ENCODE measurements around the gene ATP12A. TPM values are rescaled to one million over a fixed set of nuclear protein-coding genes. Genes with fewer than 3 reads are reported as not detected.
A peak's percentile ranks its signal among the peaks of the same experiment; 100 is the strongest.

ATP12A gene
- polyA plus RNA-seq (2013, experiment 1 of 2), result 0.08 TPM
- polyA plus RNA-seq (2013, experiment 2 of 2), result 0.12 TPM

GRCh38 chr13:24680258-24680920 is at the start of gene ATP12A:
ATP12A (plus strand) TSS chr13:24680408; CDS start chr13:24680744, 336 bp downstream.
- H3K14ac ChIP-seq (ENCODE audit: low read length), result no peak within 1 kb of the TSS
- peaks cover 10 to 11% of the 10 kb centered on the region in 2 donors for H3K4me1 ChIP-seq (ENCODE audit: control insufficient read depth in 2 of 2, insufficient read depth in 1 of 2, low read depth in 1 of 2, low read length in 2 of 2)
- no peaks in the 10 kb centered on the region for H3K9me3 ChIP-seq (replicated peaks in 1 of 2; ENCODE audit: control insufficient read depth in 2 of 2, insufficient read depth in 1 of 2, low read depth in 1 of 2, low read length in 2 of 2)
- peak within 1 kb of the TSS; percentile 40 for H3K23ac ChIP-seq (ENCODE audit: low read depth, low read length, poor library complexity)
- no peak within 1 kb of the TSS for H4K91ac ChIP-seq (ENCODE audit: low read depth, low read length, poor library complexity)
- H2BK5ac ChIP-seq (ENCODE audit: low read length), result no peak within 1 kb of the TSS
- H3K4me3 ChIP-seq (ENCODE audit: low read length in 2 of 2), result peak within 1 kb of the TSS; percentile 8 to 80
- peak within 1 kb of the TSS; percentile 26 for H2BK12ac ChIP-seq (ENCODE audit: low read length)
- DNase-seq (ENCODE audit: low spot score), result peak; percentile 46
- no peak within 1 kb of the TSS for H3K4ac ChIP-seq (ENCODE audit: low read length)
- no peaks in the 10 kb centered on the region for H3K36me3 ChIP-seq (replicated peaks in 1 of 2; ENCODE audit: control insufficient read depth in 2 of 2, insufficient read depth in 2 of 2, low read length in 2 of 2)
- H3K79me1 ChIP-seq (ENCODE audit: low read depth, low read length), result peaks cover 4% of the 10 kb centered on the region
- peak within 1 kb of the TSS; percentile 77 for H2AFZ ChIP-seq (ENCODE audit: low read length)
- no peak within 1 kb of the TSS for H3K27ac ChIP-seq (replicated peaks; ENCODE audit: low read length)
- peak within 1 kb of the TSS; percentile 83 for H3K9ac ChIP-seq (ENCODE audit: low read depth, low read length, poor library complexity)
- no peak within 1 kb of the TSS for H4K8ac ChIP-seq (ENCODE audit: low read depth, low read length)
- H2BK120ac ChIP-seq (ENCODE audit: low read depth, low read length), result no peak within 1 kb of the TSS
- H3K18ac ChIP-seq (ENCODE audit: low read length), result peak within 1 kb of the TSS; percentile 69
- H3K27me3 ChIP-seq (ENCODE audit: control insufficient read depth in 3 of 3, insufficient read depth in 3 of 3, low read depth in 1 of 3, low read length in 3 of 3), result peaks cover 2 to 64% (median 31%) of the 10 kb centered on the region in 3 experiments
- no CpG with 5 or more reads among the region's 75 CpGs for WGBS, 2 donors (ENCODE audit: extremely low coverage in 2 of 2, insufficient read length in 2 of 2, insufficient replicate concordance in 1 of 2)
- peak within 1 kb of the TSS; percentile 90 for H3K4me2 ChIP-seq (ENCODE audit: insufficient read depth, low read length, poor library complexity, severe bottlenecking)
- peak within 1 kb of the TSS; percentile 6 for H2AK5ac ChIP-seq (ENCODE audit: low read depth, low read length)
- no peak within 1 kb of the TSS for H2BK15ac ChIP-seq (ENCODE audit: low read length)

- H3K9ac ChIP-seq (ENCODE audit: low read depth, low read length, poor library complexity), result no peak overlapping the region
- WGBS, 2 donors (ENCODE audit: extremely low coverage in 2 of 2, insufficient read length in 2 of 2, insufficient replicate concordance in 1 of 2), result no CpG with 5 or more reads among the region's 13 CpGs
- H3K18ac ChIP-seq (ENCODE audit: low read length), result no peak overlapping the region
- no peak overlapping the region for H2BK15ac ChIP-seq (ENCODE audit: low read length)
- no peak overlapping the region for H4K8ac ChIP-seq (ENCODE audit: low read depth, low read length)
- no peak overlapping the region for H3K27ac ChIP-seq (replicated peaks; ENCODE audit: low read length)
- H2BK120ac ChIP-seq (ENCODE audit: low read depth, low read length), result no peak overlapping the region
- no peak overlapping the region for H3K14ac ChIP-seq (ENCODE audit: low read length)
- H3K4me2 ChIP-seq (ENCODE audit: insufficient read depth, low read length, poor library complexity, severe bottlenecking), result no peak overlapping the region
- DNase-seq (ENCODE audit: low spot score), result peak; percentile 55
- H4K91ac ChIP-seq (ENCODE audit: low read depth, low read length, poor library complexity), result no peak overlapping the region
- no peak overlapping the region for H2AK5ac ChIP-seq (ENCODE audit: low read depth, low read length)
- H3K36me3 ChIP-seq (replicated peaks in 1 of 2; ENCODE audit: control insufficient read depth in 2 of 2, insufficient read depth in 2 of 2, low read length in 2 of 2), result no peaks in the 10 kb centered on the region
- peaks cover 10 to 13% of the 10 kb centered on the region in 2 donors for H3K4me1 ChIP-seq (ENCODE audit: control insufficient read depth in 2 of 2, insufficient read depth in 1 of 2, low read depth in 1 of 2, low read length in 2 of 2)
- no peak overlapping the region for H2BK5ac ChIP-seq (ENCODE audit: low read length)
- H3K27me3 ChIP-seq (ENCODE audit: control insufficient read depth in 3 of 3, insufficient read depth in 3 of 3, low read depth in 1 of 3, low read length in 3 of 3), result no peaks in the 10 kb centered on the region
- no peak overlapping the region for H3K4me3 ChIP-seq (ENCODE audit: low read length in 2 of 2)
- no peaks in the 10 kb centered on the region for H3K79me1 ChIP-seq (ENCODE audit: low read depth, low read length)
- H3K4ac ChIP-seq (ENCODE audit: low read length), result no peak overlapping the region
- peak overlapping the region; percentile 63 for H2AFZ ChIP-seq (ENCODE audit: low read length)
- no peaks in the 10 kb centered on the region for H3K9me3 ChIP-seq (replicated peaks in 1 of 2; ENCODE audit: control insufficient read depth in 2 of 2, insufficient read depth in 1 of 2, low read depth in 1 of 2, low read length in 2 of 2)
- no peak overlapping the region for H2BK12ac ChIP-seq (ENCODE audit: low read length)
- no peak overlapping the region for H3K23ac ChIP-seq (ENCODE audit: low read depth, low read length, poor library complexity)
Measured at GRCh38 chr13:24630851-24631620, 49.2 kb upstream of the ATP12A start.

- Histone ChIP-seq H2AK5ac (ENCODE audit: low read depth, low read length) (no peak overlapping the region), H2BK120ac (ENCODE audit: low read depth, low read length) (no peak overlapping the region), H3K4me3 (ENCODE audit: low read length in 2 of 2) (no peak overlapping the region), H3K27ac (replicated peaks; ENCODE audit: low read length) (no peak overlapping the region), H2AFZ (ENCODE audit: low read length) (no peak overlapping the region), H3K79me1 (ENCODE audit: low read depth, low read length) (no peaks in the 10 kb centered on the region), H4K91ac (ENCODE audit: low read depth, low read length, poor library complexity) (no peak overlapping the region), H3K9me3 (replicated peaks in 1 of 2; ENCODE audit: control insufficient read depth in 2 of 2, insufficient read depth in 1 of 2, low read depth in 1 of 2, low read length in 2 of 2) (peaks cover 0 to 2% of the 10 kb centered on the region in 2 donors), H2BK15ac (ENCODE audit: low read length) (no peak overlapping the region), H3K27me3 (ENCODE audit: control insufficient read depth in 3 of 3, insufficient read depth in 3 of 3, low read depth in 1 of 3, low read length in 3 of 3) (no peaks in the 10 kb centered on the region), H2BK12ac (ENCODE audit: low read length) (no peak overlapping the region), H4K8ac (ENCODE audit: low read depth, low read length) (no peak overlapping the region), H3K9ac (ENCODE audit: low read depth, low read length, poor library complexity) (no peak overlapping the region), H3K4ac (ENCODE audit: low read length) (no peak overlapping the region), H3K4me1 (ENCODE audit: control insufficient read depth in 2 of 2, insufficient read depth in 1 of 2, low read depth in 1 of 2, low read length in 2 of 2) (peaks cover 10 to 13% of the 10 kb centered on the region in 2 donors), H3K18ac (ENCODE audit: low read length) (no peak overlapping the region), H3K36me3 (replicated peaks in 1 of 2; ENCODE audit: control insufficient read depth in 2 of 2, insufficient read depth in 2 of 2, low read length in 2 of 2) (no peaks in the 10 kb centered on the region), H3K14ac (ENCODE audit: low read length) (no peak overlapping the region), H3K4me2 (ENCODE audit: insufficient read depth, low read length, poor library complexity, severe bottlenecking) (no peak overlapping the region), H2BK5ac (ENCODE audit: low read length) (no peak overlapping the region), H3K23ac (ENCODE audit: low read depth, low read length, poor library complexity) (no peak overlapping the region)
- no CpG with 5 or more reads among the region's 5 CpGs for WGBS, 2 donors (ENCODE audit: extremely low coverage in 2 of 2, insufficient read length in 2 of 2, insufficient replicate concordance in 1 of 2)
- no peak for DNase-seq (ENCODE audit: low spot score)
Measured at GRCh38 chr13:24631922-24632321, 48.3 kb upstream of the ATP12A start.
